B cell (primary cell): Measurements from ENCODE around the gene TUBB2A. TPM values are rescaled to one million over a fixed set of nuclear protein-coding genes. Genes with fewer than 3 reads are reported as not detected.

Source experiments
- ATAC-seq: fragments of 200-7000 bp; cut with Tn5 transposase; one replicate; pipeline ENCODE4 v1.10.0; 2021; ENCODE audit warnings: low read depth, mild to moderate bottlenecking, moderate number of reproducible peaks, moderate library complexity
- CTCF ChIA-PET: fragments of 350-600 bp; sonication (Branson Sonifier 250); formaldehyde crosslinking; loops from one replicate; lab custom pipeline; 2021; ENCODE audit warnings: antibody characterized with exemption, inconsistent platforms; lab: Charles Lee
- POLR2A ChIA-PET: fragments of 350-600 bp; sonication (Branson Sonifier 250); formaldehyde crosslinking; loops from one replicate; lab custom pipeline; 2021; ENCODE audit warnings: antibody characterized with exemption; lab: Charles Lee
- DNase-seq: peaks from one replicate; pipeline ENCODE4 v3.0.0; 2013
- H2AFZ ChIP-seq: 2 replicates; pipeline ENCODE4 v1.6.1; 2012; ENCODE audit warnings: mild to moderate bottlenecking, low read depth, low read length; ENCODE audit not compliant: insufficient read depth, poor library complexity, severe bottlenecking
- H3K27ac ChIP-seq, 2 donors: 1 replicate in 1 of 2; 2 replicates in 1 of 2; pipeline ENCODE4 v1.5.1; 2012 to 2013; ENCODE audit warnings: low read length in 2 of 2, mild to moderate bottlenecking in 2 of 2, moderate library complexity in 1 of 2
- H3K27me3 ChIP-seq, 4 experiments: fragments of 200-600 bp in 1 of 4; sonication (generic) in 1 of 4; replicated peaks in 1 of 4; 1 replicate in 2 of 4; 2 replicates in 2 of 4; pipeline versions ENCODE4 v1.6.1 to v1.7.0; 2013 to 2016; ENCODE audit warnings: low read length in 3 of 4, mild to moderate bottlenecking in 2 of 4, mixed read lengths in 1 of 4, moderate library complexity in 1 of 4; ENCODE audit not compliant: insufficient read depth in 4 of 4, control insufficient read depth in 3 of 4; ENCODE audit errors: control extremely low read depth in 1 of 4
- H3K36me3 ChIP-seq, 2 experiments: replicated peaks in 1 of 2; 1 replicate in 1 of 2; 2 replicates in 1 of 2; pipeline versions ENCODE4 v1.6.1 to v1.7.1; 2013; ENCODE audit warnings: low read length in 1 of 2; ENCODE audit not compliant: insufficient read depth in 2 of 2, control insufficient read depth in 1 of 2; ENCODE audit errors: control extremely low read depth in 1 of 2, extremely low read depth in 1 of 2
- H3K4me1 ChIP-seq, 2 donors: fragments of 200-600 bp in 1 of 2; sonication (generic) in 1 of 2; 1 replicate in 1 of 2; 2 replicates in 1 of 2; pipeline versions ENCODE4 v1.5.1 to v1.6.1; 2013 to 2017; ENCODE audit warnings: low read length in 2 of 2; ENCODE audit not compliant: control insufficient read depth in 2 of 2, insufficient read depth in 2 of 2
- H3K4me2 ChIP-seq: replicated peaks from 2 replicates; pipeline ENCODE3; 2012; ENCODE audit warnings: mild to moderate bottlenecking, low read depth, low read length; ENCODE audit not compliant: poor library complexity, severe bottlenecking
- H3K4me3 ChIP-seq, 5 experiments: fragments of 200-600 bp in 1 of 5; sonication (generic) in 1 of 5; 1 replicate in 3 of 5; 2 replicates in 2 of 5; pipeline versions ENCODE4 v1.5.1 to v1.7.0; 2011 to 2016; ENCODE audit warnings: low read length in 4 of 5, mild to moderate bottlenecking in 4 of 5, low read depth in 2 of 5, control low read depth in 1 of 5, moderate library complexity in 1 of 5; ENCODE audit not compliant: insufficient read depth in 1 of 5; ENCODE audit errors: control extremely low read depth in 1 of 5, extremely low read depth in 1 of 5
- H3K79me2 ChIP-seq: fragments of 200-600 bp; sonication (generic); one replicate; pipeline ENCODE4 v1.6.0; 2016; ENCODE audit warnings: low read length; ENCODE audit not compliant: control insufficient read depth, insufficient read depth
- H3K9ac ChIP-seq: fragments of 200-600 bp; sonication (generic); 2 replicates; pipeline ENCODE4 v1.6.1; 2017; ENCODE audit warnings: mild to moderate bottlenecking, low read length, moderate library complexity
- H3K9me3 ChIP-seq, 3 donors: one replicate each; pipeline versions ENCODE4 v1.6.1 to v1.7.1; 2013; ENCODE audit warnings: low read length in 2 of 3; ENCODE audit not compliant: control insufficient read depth in 2 of 3, insufficient read depth in 1 of 3; ENCODE audit errors: control extremely low read depth in 1 of 3
- H4K20me1 ChIP-seq: 2 replicates; pipeline ENCODE4 v1.6.0; 2012; ENCODE audit warnings: mild to moderate bottlenecking, low read length; ENCODE audit not compliant: insufficient read depth, control insufficient read depth, poor library complexity, severe bottlenecking
- H3K27ac Mint-ChIP-seq: one replicate; pipeline ENCODE4 v1.8.0; 2021; ENCODE audit warnings: mixed read lengths
- H3K27me3 Mint-ChIP-seq: one replicate; pipeline ENCODE4 v1.8.0; 2021; ENCODE audit warnings: mixed read lengths
- H3K4me1 Mint-ChIP-seq: one replicate; pipeline ENCODE4 v1.8.0; 2021; ENCODE audit warnings: mixed read lengths
- H3K4me3 Mint-ChIP-seq: one replicate; pipeline ENCODE4 v1.8.0; 2021; ENCODE audit warnings: mixed read lengths
- H3K9me3 Mint-ChIP-seq: one replicate; pipeline ENCODE4 v1.8.0; 2022; ENCODE audit warnings: mixed read lengths; ENCODE audit not compliant: insufficient read depth
- EZH2 ChIP-seq: IDR thresholded peaks from 2 replicates; pipeline ENCODE4 v1.6.1; 2012; ENCODE audit warnings: borderline replicate concordance, low read depth, mild to moderate bottlenecking, moderate library complexity, low read length; ENCODE audit not compliant: insufficient read depth, poor library complexity, severe bottlenecking
- WGBS: methylation state at CpG from one replicate; pipeline ENCODE4 v1.1.5; 2013; ENCODE audit warnings: missing lambda C conversion rate; ENCODE audit not compliant: insufficient coverage; 5-methylcytosine and 5-hydroxymethylcytosine counted together
- intact Hi-C: fragments of 100-400 bp; cut with micrococcal nuclease; formaldehyde crosslinking; loops from one replicate; pipeline ENCODE4 v1.10.0; 2022
- polyA plus RNA-seq: library from polyadenylated mRNA; depleted of rRNA; stranded (reverse); fragments of >200 nt; gene quantifications from 2 replicates; pipeline ENCODE4 v1.2.3, GENCODE V29; 2012
- total RNA-seq, 2 donors: library from RNA; stranded (reverse); fragments of 120-200 nt in 1 of 2; gene quantifications; 1 replicate in 1 of 2; 2 replicates in 1 of 2; pipeline versions ENCODE4 v1.2.3 to v1.2.4, GENCODE V29; 2013 to 2022
- TF ChIP-seq, protein P1 (sequence below): fragments of 200-600 bp; IDR thresholded peaks from one replicate; pipeline ENCODE4 v1.8.0; 2022; ENCODE audit warnings: antibody characterized with exemption, mild to moderate bottlenecking

TUBB2A gene
- total and polyA plus RNA-seq, 2 donors (not counting 1 experiment from before 2014, with no cell fraction given): 4.2 to 146 TPM

DNA sequence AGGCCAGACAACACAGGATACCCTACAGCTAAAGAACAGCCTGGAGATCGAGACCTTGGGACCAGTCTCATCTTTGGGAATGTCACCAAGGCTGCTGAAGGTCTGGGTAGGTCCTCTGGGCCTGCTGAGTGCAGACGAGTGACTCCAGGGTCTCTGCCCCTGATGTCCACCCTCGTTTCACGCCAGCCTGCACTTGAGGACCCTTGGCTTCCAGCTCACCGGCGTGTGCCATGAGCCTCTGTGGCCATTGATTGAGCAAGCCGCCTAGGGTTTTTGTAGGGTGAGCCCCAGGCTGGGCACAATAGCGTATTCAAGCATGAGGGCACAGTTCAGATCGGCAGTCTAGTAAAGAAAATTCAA, 34.5 kb downstream of the TUBB2A start:
- no peak for DNase-seq
- ChIA-PET CTCF (interaction anchor here (8.8 kb wide), 1 partner anchor 127 kb away, joined by 82 read pairs; no protein-coding TSS in a partner anchor), POLR2A (interaction anchor here (0.6 kb wide), 2 partner anchors 67 to 898 kb away, joined by 5 read pairs; no protein-coding TSS in a partner anchor)
- ATAC-seq: no peak
- no peak overlapping the region for H2AFZ ChIP-seq
- no peaks in the 10 kb centered on the region for H4K20me1 ChIP-seq
- Mint-ChIP-seq H3K27ac (no peak overlapping the region), H3K27me3 (no peaks in the 10 kb centered on the region), H3K4me1 (peaks cover 22% of the 10 kb centered on the region), H3K4me3 (no peak overlapping the region), H3K9me3 (no peaks in the 10 kb centered on the region)
- H3K27me3 ChIP-seq: no peaks in the 10 kb centered on the region
- no peak overlapping the region for H3K4me2 ChIP-seq
- H3K4me1 ChIP-seq: peaks cover 9 to 21% of the 10 kb centered on the region in 2 donors
- TF ChIP-seq EZH2: no peak
- TF ChIP-seq, protein P1, sequence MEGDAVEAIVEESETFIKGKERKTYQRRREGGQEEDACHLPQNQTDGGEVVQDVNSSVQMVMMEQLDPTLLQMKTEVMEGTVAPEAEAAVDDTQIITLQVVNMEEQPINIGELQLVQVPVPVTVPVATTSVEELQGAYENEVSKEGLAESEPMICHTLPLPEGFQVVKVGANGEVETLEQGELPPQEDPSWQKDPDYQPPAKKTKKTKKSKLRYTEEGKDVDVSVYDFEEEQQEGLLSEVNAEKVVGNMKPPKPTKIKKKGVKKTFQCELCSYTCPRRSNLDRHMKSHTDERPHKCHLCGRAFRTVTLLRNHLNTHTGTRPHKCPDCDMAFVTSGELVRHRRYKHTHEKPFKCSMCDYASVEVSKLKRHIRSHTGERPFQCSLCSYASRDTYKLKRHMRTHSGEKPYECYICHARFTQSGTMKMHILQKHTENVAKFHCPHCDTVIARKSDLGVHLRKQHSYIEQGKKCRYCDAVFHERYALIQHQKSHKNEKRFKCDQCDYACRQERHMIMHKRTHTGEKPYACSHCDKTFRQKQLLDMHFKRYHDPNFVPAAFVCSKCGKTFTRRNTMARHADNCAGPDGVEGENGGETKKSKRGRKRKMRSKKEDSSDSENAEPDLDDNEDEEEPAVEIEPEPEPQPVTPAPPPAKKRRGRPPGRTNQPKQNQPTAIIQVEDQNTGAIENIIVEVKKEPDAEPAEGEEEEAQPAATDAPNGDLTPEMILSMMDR: no peak
- WGBS: 96% methylated on average over 9 of the region's 9 CpGs
- H3K36me3 ChIP-seq: no peaks in the 10 kb centered on the region
- peaks cover 6% of the 10 kb centered on the region for H3K79me2 ChIP-seq
- H3K9me3 ChIP-seq: no peaks in the 10 kb centered on the region
- no peak overlapping the region for H3K4me3 ChIP-seq
- intact Hi-C loops: no loop called here
- H3K27ac ChIP-seq: no peak overlapping the region
- H3K9ac ChIP-seq: no peak overlapping the region

DNA sequence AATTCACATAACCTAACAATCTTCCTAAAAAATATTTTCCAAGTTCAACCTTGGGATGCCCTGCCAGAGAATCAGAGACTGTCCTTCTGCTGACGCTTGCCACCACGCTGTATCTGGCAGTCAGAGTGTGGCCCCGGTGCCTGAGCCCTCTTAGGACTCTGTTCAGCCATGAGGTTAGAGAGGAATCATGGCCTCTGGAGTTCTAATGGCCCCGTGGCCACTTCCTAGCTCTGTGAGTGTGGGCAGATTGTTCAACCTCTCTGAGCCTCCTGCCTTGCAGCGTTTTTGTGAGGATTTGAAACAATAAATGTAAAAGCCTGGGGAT, 36.6 kb downstream of the TUBB2A start:
- Histone ChIP-seq H3K36me3 (no peaks in the 10 kb centered on the region), H2AFZ (no peak overlapping the region), H4K20me1 (no peaks in the 10 kb centered on the region), H3K4me1 (peaks cover 12 to 20% of the 10 kb centered on the region in 2 donors), H3K4me3 (no peak overlapping the region), H3K27me3 (no peaks in the 10 kb centered on the region), H3K79me2 (peaks cover 6% of the 10 kb centered on the region), H3K9ac (no peak overlapping the region), H3K27ac (no peak overlapping the region), H3K9me3 (no peaks in the 10 kb centered on the region), H3K4me2 (no peak overlapping the region)
- intact Hi-C loops: no loop called here
- TF ChIP-seq, protein P1: no peak
- no peak for TF ChIP-seq EZH2
- Mint-ChIP-seq H3K4me1 (peaks cover 25% of the 10 kb centered on the region), H3K27me3 (no peaks in the 10 kb centered on the region), H3K4me3 (no peak overlapping the region), H3K27ac (no peak overlapping the region), H3K9me3 (no peaks in the 10 kb centered on the region)
- 100% methylated on average over 4 of the region's 5 CpGs for WGBS
- ChIA-PET CTCF (interaction anchor here (1.4 to 3.7 kb wide), 2 partner anchors 47 to 130 kb away, joined by 4 to 25 read pairs; no protein-coding TSS in a partner anchor), POLR2A (no interaction called here)
- ATAC-seq (no peak), DNase-seq (no peak)
